SK-N-SH (cell line): ENCODE measurements around the gene NOVA1. TPM values are rescaled to one million over a fixed set of nuclear protein-coding genes. Genes with fewer than 3 reads are reported as not detected.

Experiments used
- CTCF ChIA-PET: fragments of 300-600, 350-600 bp; formaldehyde crosslinking; extraction: SDS; loops from one replicate; lab custom pipeline; 2021; lab: Yijun Ruan, JAX
- POLR2A ChIA-PET: fragments of 350-600 bp; sonication (Branson Sonifier 250); formaldehyde crosslinking; extraction: SDS; loops from one replicate; lab custom pipeline; 2020; ENCODE audit warnings: antibody characterized with exemption, inconsistent platforms; lab: Yijun Ruan, JAX
- DNase-seq: peaks from one replicate; pipeline ENCODE4 v3.0.0; 2012
- H2AFZ ChIP-seq: fragments of 200-600 bp; sonication (generic); 2 replicates; pipeline ENCODE4 v1.8.1; 2016; ENCODE audit warnings: antibody characterized with exemption, mild to moderate bottlenecking, low read depth
- H3F3A ChIP-seq: fragments of 200-600 bp; sonication (generic); replicated peaks from 2 replicates; pipeline ENCODE3; 2016; ENCODE audit warnings: antibody characterized with exemption, mild to moderate bottlenecking; ENCODE audit not compliant: insufficient read depth
- H3K27ac ChIP-seq, 2 experiments: fragments of 200-500 bp in 1 of 2; fragments of 200-600 bp in 1 of 2; sonication (Bioruptor generic) in 1 of 2; sonication (generic), shearing (Covaris generic) in 1 of 2; 2 replicates each; pipeline versions ENCODE4 v1.5.1 to v1.6.1; 2014 to 2016; ENCODE audit warnings: low read depth in 2 of 2, inconsistent platforms in 1 of 2, low read length in 1 of 2, mild to moderate bottlenecking in 1 of 2, mixed read lengths in 1 of 2
- H3K27me3 ChIP-seq: fragments of 200-600 bp; sonication (generic), shearing (Covaris generic); 2 replicates; pipeline ENCODE4 v1.6.1; 2016; ENCODE audit warnings: mixed run types; ENCODE audit not compliant: insufficient read depth
- H3K36me3 ChIP-seq, 2 experiments: fragments of 200-500 bp in 1 of 2; fragments of 200-600 bp in 1 of 2; sonication (Bioruptor generic) in 1 of 2; sonication (generic) in 1 of 2; replicated peaks in 1 of 2; 2 replicates each; pipeline versions ENCODE3 to v1.5.1; 2014 to 2016; ENCODE audit warnings: low read length in 1 of 2, mild to moderate bottlenecking in 1 of 2; ENCODE audit not compliant: insufficient read depth in 2 of 2, control insufficient read depth in 1 of 2
- H3K4me1 ChIP-seq, 2 experiments: fragments of 200-500 bp in 1 of 2; fragments of 200-600 bp in 1 of 2; sonication (Bioruptor generic) in 1 of 2; sonication (generic), shearing (Covaris generic) in 1 of 2; 2 replicates each; pipeline versions ENCODE4 v1.5.1 to v1.6.1; 2014 to 2016; ENCODE audit warnings: low read depth in 1 of 2, low read length in 1 of 2, mixed run types in 1 of 2; ENCODE audit not compliant: insufficient read depth in 2 of 2, control insufficient read depth in 1 of 2
- H3K4me2 ChIP-seq: fragments of 200-600 bp; sonication (generic), shearing (Covaris generic); 2 replicates; pipeline ENCODE4 v1.6.1; 2017; ENCODE audit warnings: mixed run types
- H3K4me3 ChIP-seq, 2 experiments: fragments of 200-500 bp in 1 of 2; fragments of 200-600 bp in 1 of 2; sonication (Bioruptor generic) in 1 of 2; sonication (generic), shearing (Covaris generic) in 1 of 2; 2 replicates each; pipeline versions ENCODE4 v1.5.1 to v1.8.1; 2014 to 2016; ENCODE audit warnings: low read depth in 2 of 2, inconsistent platforms in 1 of 2, low read length in 1 of 2, mild to moderate bottlenecking in 1 of 2, mixed read lengths in 1 of 2, moderate library complexity in 1 of 2
- H3K79me2 ChIP-seq: fragments of 200-600 bp; sonication (generic); 2 replicates; pipeline ENCODE4 v1.8.1; 2017; ENCODE audit warnings: mild to moderate bottlenecking; ENCODE audit not compliant: insufficient read depth
- H3K9ac ChIP-seq: fragments of 200-600 bp; sonication (generic); 2 replicates; pipeline ENCODE4 v1.6.1; 2017; ENCODE audit warnings: mixed run types
- H3K9me2 ChIP-seq: fragments of 200-600 bp; sonication (generic); 2 replicates; pipeline ENCODE4 v1.6.1; 2017; ENCODE audit warnings: mixed run types
- H3K9me3 ChIP-seq: fragments of 200-600 bp; sonication (generic); 2 replicates; pipeline ENCODE4 v1.6.1; 2017; ENCODE audit warnings: mixed run types, mild to moderate bottlenecking, moderate library complexity
- H4K20me1 ChIP-seq: fragments of 200-600 bp; sonication (generic); 2 replicates; pipeline ENCODE4 v1.6.1; 2017; ENCODE audit warnings: mild to moderate bottlenecking, mixed run types; ENCODE audit not compliant: insufficient read depth
- ELF1 ChIP-seq: IDR thresholded peaks from 2 replicates; pipeline ENCODE4 v1.4.0; 2012
- EP300 ChIP-seq, 2 experiments: IDR thresholded peaks; 2 replicates each; pipeline versions ENCODE4 v1.4.0 to v1.6.1; 2012; ENCODE audit warnings: borderline replicate concordance in 1 of 2, low read depth in 1 of 2, low read length in 1 of 2
- FOXJ3 ChIP-seq: sonication (generic); formaldehyde crosslinking; IDR thresholded peaks from 2 replicates; pipeline ENCODE4 v1.5.1; 2020; ENCODE audit warnings: mild to moderate bottlenecking, missing genetic modification reagents
- GATA2 ChIP-seq: sonication (generic); formaldehyde crosslinking; IDR thresholded peaks from 2 replicates; pipeline ENCODE4 v1.5.0; 2020; ENCODE audit warnings: mild to moderate bottlenecking, missing genetic modification reagents
- JUND ChIP-seq: IDR thresholded peaks from 2 replicates; pipeline ENCODE4 v1.4.0; 2012
- MEF2A ChIP-seq: IDR thresholded peaks from 2 replicates; pipeline ENCODE4 v1.4.0; 2012; ENCODE audit warnings: low read depth, borderline replicate concordance
- MXI1 ChIP-seq: IDR thresholded peaks from 2 replicates; pipeline ENCODE4 v1.6.1; 2012; ENCODE audit warnings: mild to moderate bottlenecking, low read depth, low read length, improper control_type of control experiment
- NFIC ChIP-seq: IDR thresholded peaks from 2 replicates; pipeline ENCODE4 v1.4.0; 2012; ENCODE audit warnings: borderline replicate concordance
- PBX3 ChIP-seq: IDR thresholded peaks from 2 replicates; pipeline ENCODE4; 2012
- RXRA ChIP-seq: IDR thresholded peaks from 2 replicates; pipeline ENCODE4 v1.4.0; 2012; ENCODE audit warnings: low read depth, mild to moderate bottlenecking, borderline replicate concordance
- TAF1 ChIP-seq: IDR thresholded peaks from 2 replicates; pipeline ENCODE4 v1.6.1; 2012; ENCODE audit warnings: low read depth, mild to moderate bottlenecking, low read length, moderate library complexity, borderline replicate concordance
- TCF12 ChIP-seq: IDR thresholded peaks from 2 replicates; pipeline ENCODE4 v1.4.0; 2012
- USF1 ChIP-seq: IDR thresholded peaks from 2 replicates; pipeline ENCODE4 v1.4.0; 2012; ENCODE audit warnings: low read depth, borderline replicate concordance
- YY1 ChIP-seq: IDR thresholded peaks from 2 replicates; pipeline ENCODE4 v1.4.0; 2012; ENCODE audit warnings: low read depth, mild to moderate bottlenecking
- ZBTB33 ChIP-seq: IDR thresholded peaks from 2 replicates; pipeline ENCODE4 v1.4.0; 2012; ENCODE audit warnings: low read depth, borderline replicate concordance
- WGBS: methylation state at CpG from one replicate; pipeline ENCODE4 v1.1.6; 2017; ENCODE audit warnings: low lambda C conversion rate; 5-methylcytosine and 5-hydroxymethylcytosine counted together
- polyA plus RNA-seq, 3 experiments: library from polyadenylated mRNA; depleted of rRNA; stranded (reverse); fragments of >200 nt; gene quantifications; 2 replicates each; pipeline ENCODE4 v1.2.3, GENCODE V29; 2012

NOVA1 gene
- polyA plus RNA-seq, 1 of the 3 experiments (the other 2 are of a cell fraction), result 0.44 TPM

GRCh38 chr14:26626256-26626655, 28.4 kb upstream of the NOVA1 start:
- H3K9ac ChIP-seq, result no peak overlapping the region
- H3F3A ChIP-seq, result no peaks in the 10 kb centered on the region
- no peaks in the 10 kb centered on the region for H3K9me3 ChIP-seq
- CTCF ChIA-PET, result no interaction called here
- H3K36me3 ChIP-seq, result no peaks in the 10 kb centered on the region
- no peak overlapping the region for H3K4me3 ChIP-seq
- no peak overlapping the region for H3K4me2 ChIP-seq
- no peak for TF ChIP-seq MEF2A
- TF ChIP-seq YY1, result no peak
- no peak for TF ChIP-seq NFIC
- no peak for TF ChIP-seq USF1
- no peak for TF ChIP-seq TCF12
- no peak for TF ChIP-seq JUND
- TF ChIP-seq, all 33 proteins: peak for 0
- Histone ChIP-seq H3K4me1 (no peaks in the 10 kb centered on the region), H3K27ac (no peak overlapping the region), H3K9me2 (no peaks in the 10 kb centered on the region), H2AFZ (no peak overlapping the region), H4K20me1 (no peaks in the 10 kb centered on the region), H3K27me3 (no peaks in the 10 kb centered on the region), H3K79me2 (no peaks in the 10 kb centered on the region)
- no peak for DNase-seq
- POLR2A ChIA-PET, result no interaction called here

DNA sequence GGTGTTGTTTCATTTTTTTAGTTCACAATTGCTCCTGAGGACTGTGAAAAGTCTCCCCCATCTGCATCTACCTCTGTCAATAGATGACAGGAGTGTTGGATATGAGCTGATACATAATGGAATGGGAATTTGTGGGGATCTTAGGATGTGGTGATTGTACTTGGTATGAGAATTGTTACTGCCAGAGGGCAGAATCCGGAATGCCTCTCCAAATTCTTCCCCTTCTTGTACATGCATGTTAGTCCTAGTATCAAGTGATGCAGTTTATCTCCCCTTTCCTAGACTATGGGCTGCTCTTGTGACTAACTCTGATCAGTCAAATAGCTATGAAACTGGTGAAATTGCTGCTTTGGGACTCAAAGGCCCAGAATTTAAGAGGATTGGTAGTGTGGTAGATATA, 24.8 kb upstream of the NOVA1 start:
- POLR2A ChIA-PET, result no interaction called here
- CTCF ChIA-PET, result no interaction called here
- TF ChIP-seq MEF2A (no peak), ELF1 (no peak), MXI1 (no peak), PBX3 (no peak), FOXJ3 (CRISPR knock-in tag) (no peak), RXRA (no peak), ZBTB33 (no peak), EP300 (IDR thresholded peaks at IDR 0.05; ENCODE audit: borderline replicate concordance in 1 of 2, low read depth in 1 of 2, low read length in 1 of 2) (no peak), JUND (no peak), GATA2 (CRISPR knock-in tag) (no peak), TAF1 (no peak)

More for the DNA sequence above, 24.8 kb upstream of the NOVA1 start:
- Histone ChIP-seq H3K27ac (no peak overlapping the region), H3K4me1 (no peaks in the 10 kb centered on the region), H3K9me3 (no peaks in the 10 kb centered on the region), H3F3A (no peaks in the 10 kb centered on the region), H3K9ac (no peak overlapping the region), H3K4me3 (no peak overlapping the region), H3K4me2 (no peak overlapping the region), H3K79me2 (no peaks in the 10 kb centered on the region), H4K20me1 (no peaks in the 10 kb centered on the region), H3K9me2 (no peaks in the 10 kb centered on the region), H2AFZ (no peak overlapping the region), H3K36me3 (no peaks in the 10 kb centered on the region), H3K27me3 (no peaks in the 10 kb centered on the region)
- no peak for DNase-seq
- WGBS, result 0% methylated on average over 1 of the region's 1 CpG
